Measurements from ENCODE around the gene DHX58.
A peak's percentile ranks its signal among the peaks of the same experiment; 100 is the strongest.

The DHX58 gene

DNA sequence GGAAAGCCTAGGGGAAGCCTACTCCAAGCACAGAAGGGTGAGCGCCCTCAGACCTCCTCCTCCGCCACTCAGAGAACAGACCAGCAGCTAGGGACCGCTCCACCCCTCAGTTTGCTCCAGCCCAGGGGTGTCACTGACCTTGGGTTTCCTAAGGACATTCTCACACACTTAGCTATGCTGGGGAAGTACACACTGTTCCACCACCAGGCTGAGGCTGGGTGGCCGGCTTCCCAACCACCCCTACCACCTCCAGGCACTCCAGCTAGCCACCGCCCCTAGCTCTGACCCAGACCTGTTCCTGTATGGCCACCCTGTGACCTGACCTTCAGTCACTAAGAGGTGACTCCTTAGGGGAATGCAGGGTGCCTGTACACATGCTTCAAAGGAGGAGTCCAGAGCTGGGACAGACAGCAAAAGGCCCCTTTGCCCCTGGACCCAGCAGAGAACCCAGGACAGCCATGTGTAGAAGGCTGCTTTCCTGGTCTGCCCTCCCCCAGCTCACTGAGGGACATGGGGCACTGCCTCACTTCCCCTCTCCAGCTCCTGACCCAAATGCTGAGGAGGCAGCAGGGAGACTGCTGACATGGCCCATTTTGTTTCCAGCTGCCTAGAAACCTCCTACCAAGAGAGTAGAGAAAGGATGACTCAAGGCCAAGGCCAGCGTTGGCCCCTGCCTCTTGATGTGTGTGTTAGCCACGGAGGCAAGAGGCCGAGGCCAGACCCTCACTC is 16.8 kb upstream of the DHX58 start:
- DNase-seq: no peak

DNA sequence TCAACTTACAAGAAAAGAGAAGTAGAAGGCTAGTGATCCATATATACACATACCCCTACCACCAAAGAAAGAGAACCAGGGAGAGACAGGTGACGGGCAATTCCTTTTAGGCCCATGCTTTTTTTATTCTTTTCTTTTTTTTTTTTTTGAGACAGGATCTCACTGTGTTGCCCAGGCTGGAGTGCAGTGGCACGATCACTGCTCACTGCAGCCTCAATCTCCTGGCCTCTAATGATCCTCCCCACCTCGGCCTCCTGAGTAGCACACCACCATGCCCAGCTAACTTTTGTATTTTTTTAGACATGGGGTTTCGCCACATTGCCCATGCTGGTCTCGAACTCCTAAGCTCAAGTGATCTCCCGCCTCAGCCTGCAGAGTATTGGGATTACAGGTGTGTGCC is 14.9 kb upstream of the DHX58 start:
- no peak for DNase-seq

DNA sequence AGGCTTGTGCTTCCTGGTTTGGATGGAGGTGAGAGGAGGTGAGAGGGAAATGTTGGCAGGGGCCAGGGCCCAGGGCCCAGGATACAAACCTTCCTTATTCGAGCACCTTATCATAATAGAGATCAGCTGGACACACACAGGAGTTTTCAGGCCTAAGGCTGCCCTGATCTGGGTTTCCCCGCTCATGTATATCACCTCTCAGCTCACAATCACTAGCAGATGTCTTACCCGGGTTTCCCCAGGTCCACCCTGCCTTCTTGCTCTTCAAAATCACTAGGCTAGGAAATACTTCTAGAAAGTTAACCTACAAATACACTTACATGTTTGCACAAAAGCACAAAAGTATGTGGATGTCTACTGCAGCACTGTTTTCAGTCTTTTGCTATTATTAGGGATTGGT is 14.3 kb upstream of the DHX58 start:
- no peak for DNase-seq

DNA sequence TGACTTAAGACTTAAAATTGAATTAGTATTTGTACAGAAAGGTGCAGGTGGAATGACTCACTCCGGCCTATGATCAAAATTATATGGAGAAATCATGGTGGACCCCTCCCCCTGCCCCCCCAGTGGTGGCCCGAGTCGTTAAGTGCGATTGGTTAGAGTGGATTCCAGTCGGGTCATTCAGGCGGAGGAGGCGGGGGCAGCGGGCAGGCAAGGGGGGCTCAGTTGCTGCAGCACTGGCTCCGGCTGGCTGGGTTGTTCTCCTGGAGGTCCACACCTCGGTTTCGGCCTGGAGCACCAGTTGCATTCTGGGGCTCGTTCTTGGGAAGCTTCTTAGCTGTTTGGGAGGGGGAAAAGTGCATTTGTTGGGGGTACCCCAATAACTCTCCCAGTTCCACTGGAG is 13.1 kb upstream of the DHX58 start:
- DNase-seq: no peak

GRCh38 chr17:42124256-42124655 is 11.7 kb upstream of the DHX58 start:
- no peak for DNase-seq

- no peak for DNase-seq
Measured at GRCh38 chr17:42122371-42123303, 10.1 kb upstream of the DHX58 start, which contains the start of gene HSPB9. Gene HSPB9, plus strand, starts transcription at chr17:42122804. Its CDS starts 47 bp downstream, at chr17:42122851.

GRCh38 chr17:42120770-42121769 is 8.6 kb upstream of the DHX58 start, which contains the start of gene KAT2A:
Gene KAT2A, minus strand, starts transcription at chr17:42121367. Its CDS starts 63 bp downstream, at chr17:42121304.
- DNase-seq: peak; percentile 27 to 52

DNA sequence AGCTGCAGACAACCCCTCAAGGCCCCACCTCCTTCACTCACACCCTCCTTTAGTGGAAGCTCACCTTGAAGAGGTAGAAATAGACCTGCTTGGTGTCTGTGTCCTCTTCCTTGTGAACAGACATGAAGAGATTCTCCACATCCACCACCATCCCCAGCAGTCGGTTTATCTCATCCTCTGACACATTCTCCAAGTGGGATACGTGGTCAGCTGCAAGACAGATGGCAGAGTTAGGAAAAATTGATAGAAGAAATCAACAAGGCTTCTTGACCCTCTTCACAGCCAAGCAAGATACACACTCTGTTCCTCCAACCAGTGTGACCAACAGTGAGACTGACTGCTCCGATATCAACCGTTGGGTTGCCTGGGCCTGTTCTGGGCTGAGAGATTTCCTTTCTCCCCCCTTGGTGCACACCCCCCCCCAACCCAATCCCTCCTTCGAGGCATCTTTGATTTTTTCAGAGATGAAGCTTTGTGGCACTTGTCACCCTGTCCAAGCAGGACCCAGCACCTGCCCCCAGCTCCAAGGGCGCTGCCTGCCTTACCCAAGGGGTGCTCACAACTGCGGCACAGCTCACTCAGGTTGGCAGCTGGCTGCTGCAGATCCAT is 7.8 kb upstream of the DHX58 start:
- DNase-seq: no peak

DNA sequence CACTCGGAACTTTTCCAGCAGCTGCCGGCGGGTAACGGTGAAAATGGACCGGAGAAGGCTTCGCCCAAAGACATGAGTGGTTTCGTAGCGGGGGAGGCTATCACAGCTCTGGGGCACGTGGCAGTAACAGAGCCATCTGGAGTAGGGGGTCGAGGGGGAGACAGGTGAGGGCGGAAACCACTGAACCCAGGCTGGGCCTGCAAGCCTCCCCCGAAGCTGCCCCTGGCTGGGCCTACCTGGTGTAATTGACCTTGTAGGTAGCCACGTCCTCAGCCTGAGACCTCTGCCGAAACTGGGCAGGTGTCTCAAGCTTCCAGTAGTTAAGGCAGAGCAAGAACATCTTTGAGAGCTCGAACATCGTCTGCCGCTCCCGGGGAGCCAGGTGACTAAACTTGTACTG is 6.8 kb upstream of the DHX58 start:
- DNase-seq: no peak

- DNase-seq: no peak
Measured at GRCh38 chr17:42118545-42118944, 6.0 kb upstream of the DHX58 start.

- no peak for DNase-seq
Measured at GRCh38 chr17:42118126-42118510, 5.6 kb upstream of the DHX58 start.

DNA sequence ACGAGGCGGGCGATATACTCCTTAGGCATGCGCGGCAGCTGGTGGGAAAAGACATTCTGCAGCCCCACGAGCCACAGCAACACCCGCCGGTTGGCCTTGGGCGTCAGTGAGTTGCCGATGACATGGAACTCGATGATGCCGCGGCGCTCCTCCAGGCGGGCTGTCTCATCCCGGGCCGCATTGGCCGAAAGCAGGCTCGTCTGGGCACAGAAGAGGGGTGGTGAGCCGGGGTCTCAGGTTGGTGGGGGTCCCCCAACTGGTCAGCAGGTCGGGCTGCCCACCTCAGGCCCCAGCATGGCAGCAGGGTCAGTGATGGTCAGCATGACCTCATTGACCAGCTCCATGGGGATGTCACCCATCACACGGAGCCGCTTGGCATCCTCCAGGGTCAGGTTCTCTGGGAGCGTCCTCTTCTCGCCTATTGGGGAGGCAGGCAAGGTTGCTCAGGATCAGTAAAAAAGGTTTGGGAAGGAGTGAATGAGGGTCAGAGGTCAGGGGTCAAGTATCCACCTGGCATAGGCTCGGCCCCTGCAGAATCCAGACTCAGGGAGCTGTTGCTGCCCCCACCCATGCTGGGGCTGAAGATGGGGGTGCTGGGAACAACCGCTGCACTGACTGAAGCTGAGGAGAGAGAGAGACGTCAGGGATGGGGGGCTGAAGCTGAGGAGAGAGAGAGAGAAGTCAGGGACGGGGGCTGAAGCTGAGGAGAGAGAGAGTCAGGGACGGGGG is 5.0 kb upstream of the DHX58 start:
- DNase-seq: no peak

- peak; percentile 27 to 77 for DNase-seq
Measured at GRCh38 chr17:42116705-42117396, 4.3 kb upstream of the DHX58 start.

DNA sequence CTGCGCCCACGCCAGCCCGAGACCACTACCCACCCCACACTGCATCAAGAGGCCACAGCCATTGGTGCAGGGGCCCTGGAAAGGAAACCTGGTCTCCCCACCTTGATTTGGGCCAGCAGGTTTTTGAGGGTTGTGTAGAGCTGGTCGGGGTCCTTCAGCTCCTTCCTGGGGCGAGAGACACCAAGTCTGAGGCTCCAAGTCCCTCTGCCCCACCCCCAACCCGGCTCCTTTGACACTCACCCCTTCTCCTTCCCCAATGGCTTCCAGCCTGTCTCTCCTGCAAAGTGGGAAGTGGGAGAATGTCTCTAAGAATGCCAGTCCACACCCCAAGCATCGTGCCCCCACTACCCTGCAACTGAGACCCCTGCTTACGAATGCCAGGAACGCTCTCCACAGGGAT is 1.6 kb upstream of the DHX58 start:
- DNase-seq: no peak

- DNase-seq: no peak
Measured at GRCh38 chr17:42113293-42114069, 967 bp upstream of the DHX58 start.

DNA sequence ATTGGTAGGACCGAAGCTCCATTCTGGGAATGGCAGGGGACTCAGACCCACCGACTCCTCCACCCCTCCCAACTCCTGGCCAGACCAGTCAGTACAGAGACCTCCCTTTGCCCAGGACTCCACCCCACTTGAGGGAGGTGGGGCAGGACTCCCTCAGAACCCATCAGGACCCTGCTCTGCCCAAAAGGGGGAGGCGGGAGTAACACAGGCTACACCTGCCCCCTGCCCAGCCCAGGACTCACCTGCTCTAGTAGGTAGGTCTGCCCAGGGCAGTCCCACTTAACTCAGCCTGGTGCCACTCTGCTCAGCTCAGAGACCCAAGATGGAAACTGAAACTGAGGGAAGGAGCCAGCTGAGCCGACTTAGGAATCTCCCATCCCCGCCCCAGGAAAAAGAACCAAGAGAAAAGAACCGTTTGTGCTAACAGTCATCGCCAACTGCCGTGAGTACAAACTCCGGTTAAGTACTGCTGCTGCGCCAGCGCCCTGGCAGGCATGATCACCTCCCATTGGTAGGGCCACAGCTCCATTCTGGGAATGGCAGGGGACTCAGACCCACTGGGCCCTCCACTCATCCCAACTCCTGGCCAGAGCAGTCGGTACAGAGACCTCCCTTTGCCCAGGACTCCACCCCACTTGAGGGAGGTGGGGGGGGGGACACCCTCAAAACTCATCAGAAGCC is 503 bp downstream of the DHX58 start:
- DNase-seq: peak; percentile 27 to 35

GRCh38 chr17:42111265-42111636 is 1.3 kb downstream of the DHX58 start:
- no peak for DNase-seq

GRCh38 chr17:42110301-42111264 is 1.9 kb downstream of the DHX58 start:
- DNase-seq: no peak

Measured in bone marrow (tissue), 2 donors.